Measurements from ENCODE around the gene BTBD16.

- TF ChIP-seq POLR2A (IDR thresholded peaks at IDR 0.05; ENCODE audit: low read depth, low read length) (no peak), TAF1 (IDR thresholded peaks at IDR 0.05; ENCODE audit: borderline replicate concordance, low read depth, low read length) (no peak), POLR2AphosphoS5 (IDR thresholded peaks at IDR 0.05; ENCODE audit: low read depth, low read length) (no peak)
Observed at GRCh38 chr10:122245136-122245535, 26.0 kb upstream of the BTBD16 start.

All from GM12892 (cell line).